ENCODE results near the gene PLA2G4A. TPM values are rescaled to one million over a fixed set of nuclear protein-coding genes. Genes with fewer than 3 reads are reported as not detected.

The PLA2G4A gene
- total RNA-seq, 1 experiment from 2014 or later, result 0.39 TPM

GRCh38 chr1:186993996-186994395 lies 165.2 kb downstream of the PLA2G4A start:
- H2BK15ac ChIP-seq (ENCODE audit: low read depth, low read length), result no peak overlapping the region
- H3K27ac ChIP-seq (ENCODE audit: insufficient read length, low read depth, low read length), result no peak overlapping the region
- Mint-ChIP-seq H3K4me1 (no peaks in the 10 kb centered on the region), H3K4me3 (no peak overlapping the region), H3K27me3 (ENCODE audit: low read depth) (no peaks in the 10 kb centered on the region), H3K36me3 (ENCODE audit: insufficient read depth in 1 of 3, low read depth in 3 of 3) (no peaks in the 10 kb centered on the region), H3K27ac (no peak overlapping the region), H3K9me3 (no peaks in the 10 kb centered on the region)
- no peak overlapping the region for H2AFZ ChIP-seq (ENCODE audit: low read length)
- H2BK120ac ChIP-seq (ENCODE audit: low read depth, low read length, poor library complexity, severe bottlenecking), result no peak overlapping the region
- no peaks in the 10 kb centered on the region for H3K4me1 ChIP-seq (ENCODE audit: insufficient read depth, low read length)
- H3K4ac ChIP-seq (ENCODE audit: low read depth, low read length), result no peak overlapping the region
- no peak for TF ChIP-seq CTCF (conservative IDR thresholded peaks at IDR 0.05)
- no peak overlapping the region for H4K91ac ChIP-seq (ENCODE audit: insufficient read length, low read depth, low read length)
- H2BK5ac ChIP-seq (ENCODE audit: insufficient read length, low read length), result no peak overlapping the region
- no peaks in the 10 kb centered on the region for H4K20me1 ChIP-seq (ENCODE audit: control insufficient read depth, insufficient read depth, insufficient read length)
- no peaks in the 10 kb centered on the region for H3K23me2 ChIP-seq (ENCODE audit: insufficient read length, low read depth, low read length, poor library complexity, severe bottlenecking)
- H3T11ph ChIP-seq (ENCODE audit: low read length), result no peak overlapping the region
- H3K27me3 ChIP-seq (ENCODE audit: insufficient read depth, low read length), result no peaks in the 10 kb centered on the region
- H3K14ac ChIP-seq (ENCODE audit: insufficient read depth, low read length), result no peak overlapping the region
- H2AK5ac ChIP-seq (ENCODE audit: insufficient read length, low read length), result no peak overlapping the region
- no peak overlapping the region for H3K18ac ChIP-seq (ENCODE audit: insufficient read length, low read depth, low read length)
- no peak overlapping the region for H3K4me2 ChIP-seq (ENCODE audit: insufficient read depth, insufficient read length, low read length)
- no peak overlapping the region for H3K9ac ChIP-seq (ENCODE audit: extremely low read depth, insufficient read length, low read length)
- H3K9me3 ChIP-seq (ENCODE audit: control insufficient read depth, low read depth, low read length), result no peaks in the 10 kb centered on the region
- H4K5ac ChIP-seq (ENCODE audit: insufficient read length, low read depth, low read length), result no peak overlapping the region
- no peaks in the 10 kb centered on the region for H3K79me2 ChIP-seq (ENCODE audit: insufficient read depth, low read length)
- H3K79me1 ChIP-seq (ENCODE audit: insufficient read depth, low read depth, low read length, poor library complexity, severe bottlenecking), result no peaks in the 10 kb centered on the region
- H4K8ac ChIP-seq (replicated peaks; ENCODE audit: insufficient read length, low read depth, low read length), result no peak overlapping the region
- no CpG with 5 or more reads among the region's 3 CpGs for WGBS (ENCODE audit: extremely low coverage, insufficient read length, low lambda C conversion rate)
- H2BK12ac ChIP-seq (ENCODE audit: insufficient read length, low read depth, low read length), result no peak overlapping the region
- no peak overlapping the region for H3K23ac ChIP-seq (ENCODE audit: insufficient read length, low read depth, low read length)
- no peak overlapping the region for H2BK20ac ChIP-seq (ENCODE audit: low read depth, low read length, poor library complexity, severe bottlenecking)
- DNase-seq, result no peak
- H3K56ac ChIP-seq (ENCODE audit: insufficient read length, low read depth, low read length), result no peak overlapping the region
